GM20000 (cell line): Measurements from ENCODE around the gene TSSC4.

Experiments
- DNase-seq: peaks from one replicate; pipeline ENCODE4 v3.0.0; 2012; ENCODE audit warnings: low spot score
- TF ChIP-seq, protein P1 (sequence below): IDR thresholded peaks from 2 replicates; pipeline ENCODE4 v1.5.1; 2012; ENCODE audit warnings: mild to moderate bottlenecking, control low read depth; ENCODE audit errors: extremely low read depth, missing control alignments

Gene TSSC4

DNA sequence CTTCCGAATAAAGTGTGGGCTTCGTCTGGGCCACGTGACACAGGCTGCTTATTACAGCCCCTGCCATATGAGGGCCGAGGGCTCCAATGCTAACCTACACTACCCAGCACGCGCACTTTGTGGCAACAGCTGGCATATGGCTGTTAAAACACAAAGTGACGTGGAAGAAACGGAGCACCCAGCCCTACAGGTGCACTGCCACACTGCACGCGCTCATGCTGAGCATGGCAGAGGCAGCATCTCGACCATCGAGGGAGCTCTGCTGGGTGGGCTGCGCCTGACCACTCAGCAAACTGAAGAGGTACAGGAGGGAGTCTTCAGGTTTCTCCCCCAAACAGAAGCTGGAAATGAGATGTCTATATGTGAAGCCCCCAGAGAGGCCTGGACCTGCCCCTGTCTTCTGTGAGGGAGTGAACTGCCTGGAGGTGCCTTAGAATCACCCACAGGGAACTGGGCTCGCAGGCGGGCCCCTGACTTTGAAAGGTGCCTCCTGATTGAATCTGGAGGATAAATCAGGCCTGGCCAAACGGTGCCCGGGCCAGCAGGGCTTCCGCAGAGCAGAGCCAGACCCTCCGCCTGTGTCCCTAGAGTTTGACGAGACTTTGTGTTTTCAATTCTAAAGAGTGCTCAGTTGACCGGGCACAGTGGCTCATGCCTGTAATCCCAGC, 18.3 kb downstream of the TSSC4 start:
- TF ChIP-seq, protein P1, sequence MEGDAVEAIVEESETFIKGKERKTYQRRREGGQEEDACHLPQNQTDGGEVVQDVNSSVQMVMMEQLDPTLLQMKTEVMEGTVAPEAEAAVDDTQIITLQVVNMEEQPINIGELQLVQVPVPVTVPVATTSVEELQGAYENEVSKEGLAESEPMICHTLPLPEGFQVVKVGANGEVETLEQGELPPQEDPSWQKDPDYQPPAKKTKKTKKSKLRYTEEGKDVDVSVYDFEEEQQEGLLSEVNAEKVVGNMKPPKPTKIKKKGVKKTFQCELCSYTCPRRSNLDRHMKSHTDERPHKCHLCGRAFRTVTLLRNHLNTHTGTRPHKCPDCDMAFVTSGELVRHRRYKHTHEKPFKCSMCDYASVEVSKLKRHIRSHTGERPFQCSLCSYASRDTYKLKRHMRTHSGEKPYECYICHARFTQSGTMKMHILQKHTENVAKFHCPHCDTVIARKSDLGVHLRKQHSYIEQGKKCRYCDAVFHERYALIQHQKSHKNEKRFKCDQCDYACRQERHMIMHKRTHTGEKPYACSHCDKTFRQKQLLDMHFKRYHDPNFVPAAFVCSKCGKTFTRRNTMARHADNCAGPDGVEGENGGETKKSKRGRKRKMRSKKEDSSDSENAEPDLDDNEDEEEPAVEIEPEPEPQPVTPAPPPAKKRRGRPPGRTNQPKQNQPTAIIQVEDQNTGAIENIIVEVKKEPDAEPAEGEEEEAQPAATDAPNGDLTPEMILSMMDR, result no peak
- DNase-seq, result no peak

DNA sequence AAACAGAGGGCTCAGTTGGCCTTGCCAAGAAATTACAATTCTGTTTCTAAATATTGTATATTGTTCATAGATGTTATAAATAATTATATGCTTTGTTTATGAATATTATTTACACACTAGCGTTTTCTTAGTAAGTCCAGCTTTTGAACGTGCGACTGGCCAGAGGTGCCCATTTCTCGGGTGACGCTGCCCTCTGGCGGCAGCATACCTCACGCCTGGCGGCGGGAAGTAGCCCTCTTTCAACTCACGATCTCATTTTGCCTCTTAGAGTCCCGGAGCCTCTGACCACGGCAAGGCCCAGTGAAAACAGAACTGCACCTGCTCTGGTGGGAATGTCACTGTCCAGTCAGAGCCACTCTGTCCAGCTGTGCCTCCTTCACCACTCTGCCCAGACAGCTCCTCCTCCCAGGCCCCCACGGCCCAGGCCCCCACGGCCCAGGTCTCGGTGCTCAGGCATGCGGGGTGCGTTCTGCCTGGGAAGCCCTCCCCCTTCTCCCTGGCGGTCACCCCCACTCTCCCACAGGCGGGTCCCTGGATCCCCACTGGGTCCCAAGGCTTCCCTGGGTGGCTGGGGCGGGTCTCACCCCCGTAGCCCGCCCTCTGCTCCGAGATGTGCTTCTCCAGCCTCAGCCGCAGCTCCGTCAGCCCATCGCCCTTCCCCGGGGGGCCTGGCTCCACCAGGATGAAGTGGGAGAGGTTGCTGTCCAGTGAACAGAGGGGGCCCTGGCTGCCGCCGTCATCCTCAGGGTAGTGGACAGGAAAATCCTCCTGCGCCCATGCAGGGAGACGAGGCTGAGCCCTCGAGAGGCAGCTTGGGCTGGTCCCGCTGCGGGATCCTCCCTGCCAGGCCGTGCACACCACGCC, 19.3 kb downstream of the TSSC4 start:
- TF ChIP-seq, protein P1, result peak; percentile 88
- peak; percentile 90 for DNase-seq

DNA sequence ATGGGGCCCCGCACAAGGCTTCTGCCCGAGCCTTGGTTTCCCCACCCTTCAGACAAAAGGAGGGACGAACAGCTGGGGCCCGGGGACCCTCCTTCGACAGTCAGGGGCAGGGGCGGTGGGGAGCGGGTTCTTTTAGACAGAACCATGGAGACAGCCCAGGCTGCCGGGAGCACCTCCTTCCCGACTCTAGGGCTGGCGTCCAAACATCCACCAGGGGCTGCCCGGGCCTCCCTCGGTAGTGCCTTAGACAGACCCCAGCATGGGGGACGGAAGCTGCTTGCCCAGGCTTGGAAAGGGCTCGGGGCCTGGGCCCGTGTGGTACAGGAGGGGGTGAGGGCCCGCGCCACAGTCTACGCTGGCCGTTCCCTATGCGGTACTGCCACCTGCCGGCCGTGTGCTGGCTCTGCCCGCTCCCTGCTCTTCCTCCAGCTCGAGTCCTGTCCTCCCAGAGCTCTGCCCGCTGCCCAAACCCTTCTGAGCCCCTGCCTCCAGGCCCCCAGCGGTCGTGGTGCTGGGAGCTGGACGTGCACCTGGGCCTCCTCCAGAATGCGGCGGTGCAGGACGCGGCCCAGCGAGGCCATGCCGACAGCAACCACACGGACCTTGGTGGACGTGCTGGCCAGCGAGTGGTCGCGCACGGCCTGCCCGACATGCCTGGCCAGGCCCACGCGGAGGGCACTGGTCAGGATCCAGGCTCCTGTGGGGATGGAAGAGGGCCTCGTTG, 20.1 kb downstream of the TSSC4 start:
- DNase-seq, result peak; percentile 96
- TF ChIP-seq, protein P1, result peak; percentile 87

DNA sequence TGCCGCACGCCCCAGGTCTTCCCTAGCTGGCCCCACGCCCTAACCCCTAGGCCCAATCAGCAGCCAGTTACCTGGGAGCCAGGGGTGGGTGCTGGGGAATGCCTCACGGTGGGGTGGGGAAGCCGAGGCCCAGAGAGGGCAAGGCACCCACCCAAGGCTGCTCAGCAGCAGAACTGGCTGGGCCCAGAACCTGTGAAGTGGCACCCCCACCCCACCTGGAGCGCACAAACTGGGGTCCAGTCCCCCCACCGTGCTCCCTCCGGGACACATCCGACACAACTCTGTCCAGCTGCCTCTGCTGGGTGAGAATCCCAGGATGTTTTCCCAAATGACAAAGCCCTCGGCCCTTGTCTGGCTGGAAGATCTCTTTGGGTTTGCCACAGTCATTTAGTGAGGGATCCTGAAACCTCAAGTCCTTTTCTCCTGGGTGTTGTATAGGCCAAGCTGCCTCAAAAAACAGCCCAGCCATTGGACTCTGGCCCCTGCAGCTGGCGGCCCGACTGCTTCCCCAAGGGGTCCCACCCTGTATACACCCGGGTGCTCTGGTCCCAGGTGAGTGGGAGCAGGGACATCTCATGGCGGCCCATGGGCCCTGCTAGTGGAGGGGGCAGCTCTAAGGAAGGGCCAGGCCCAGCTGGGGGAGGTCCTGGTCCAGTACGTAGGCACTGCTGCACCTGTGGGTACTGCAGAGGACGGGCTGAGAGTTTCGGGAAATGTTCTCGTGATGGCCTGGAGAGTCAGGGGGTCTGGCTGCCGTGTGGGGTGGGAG, 20.9 kb downstream of the TSSC4 start:
- TF ChIP-seq, protein P1, result no peak

DNA sequence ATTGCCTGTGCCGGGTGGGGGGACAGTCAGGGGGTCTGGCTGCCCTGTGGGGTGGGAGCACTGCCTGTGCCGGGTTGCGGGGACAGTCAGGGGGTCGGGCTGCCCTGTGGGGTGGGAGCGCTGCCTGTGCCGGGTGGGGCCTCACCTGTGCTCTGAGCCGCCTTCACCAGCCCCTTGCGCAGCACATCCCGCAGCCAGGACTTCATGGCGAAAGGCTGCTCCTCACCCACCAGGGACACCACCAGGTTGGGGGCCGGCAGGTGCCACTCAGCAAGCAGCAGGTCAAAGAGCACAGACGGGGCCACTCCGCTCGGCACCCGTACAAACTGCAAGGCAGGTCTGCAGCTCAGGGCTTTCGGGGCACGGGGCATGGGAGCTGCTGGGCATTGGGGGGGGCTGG, 21.4 kb downstream of the TSSC4 start:
- TF ChIP-seq, protein P1, result no peak

More for the DNA sequence above, 20.9 kb downstream of the TSSC4 start:
- no peak for DNase-seq

DNA sequence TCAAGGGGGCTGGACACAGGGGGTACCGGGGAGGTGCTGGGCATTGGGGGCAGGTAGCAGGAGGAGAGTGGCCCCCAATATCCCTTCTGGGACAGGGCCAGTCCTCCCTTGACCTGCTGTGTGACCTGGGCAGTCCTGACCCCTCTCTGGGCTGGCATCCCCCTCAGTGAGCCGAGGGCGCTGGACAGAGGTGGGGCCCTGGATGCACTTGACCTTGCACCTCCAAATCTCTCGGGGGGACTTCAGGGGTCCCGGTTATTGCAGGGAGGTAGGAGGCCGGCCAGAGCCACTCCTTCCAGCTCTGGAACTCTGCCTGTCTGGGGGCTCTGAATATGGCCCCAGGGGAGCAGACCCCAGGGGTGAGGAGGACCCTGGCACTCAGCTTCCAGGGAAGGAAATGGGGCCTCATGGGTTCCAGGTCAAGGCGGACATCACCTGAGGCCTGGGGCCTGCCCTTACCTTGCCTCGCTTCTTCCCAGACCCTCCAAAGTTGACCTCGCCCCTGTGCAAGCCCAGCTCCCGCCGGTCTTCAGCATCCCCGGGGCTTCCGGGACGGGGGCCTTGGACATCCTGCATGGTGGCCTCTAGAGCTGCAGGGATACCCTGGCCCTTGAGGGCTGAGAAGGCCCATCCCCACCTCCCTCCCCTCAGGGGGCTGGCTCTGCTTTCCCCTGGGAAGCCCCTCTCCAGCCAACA, 22.1 kb downstream of the TSSC4 start:
- TF ChIP-seq, protein P1, result no peak
- DNase-seq, result no peak

More for the DNA sequence above, 21.4 kb downstream of the TSSC4 start:
- DNase-seq, result no peak
